NCI-H526 (cell line): Measurements from ENCODE around the gene KCNQ1.

ENCODE experiments used
- DNase-seq, 2 experiments: peaks; one replicate each; lab custom pipeline; 2025; lab: John Stamatoyannopoulos, UW

The KCNQ1 gene

DNA sequence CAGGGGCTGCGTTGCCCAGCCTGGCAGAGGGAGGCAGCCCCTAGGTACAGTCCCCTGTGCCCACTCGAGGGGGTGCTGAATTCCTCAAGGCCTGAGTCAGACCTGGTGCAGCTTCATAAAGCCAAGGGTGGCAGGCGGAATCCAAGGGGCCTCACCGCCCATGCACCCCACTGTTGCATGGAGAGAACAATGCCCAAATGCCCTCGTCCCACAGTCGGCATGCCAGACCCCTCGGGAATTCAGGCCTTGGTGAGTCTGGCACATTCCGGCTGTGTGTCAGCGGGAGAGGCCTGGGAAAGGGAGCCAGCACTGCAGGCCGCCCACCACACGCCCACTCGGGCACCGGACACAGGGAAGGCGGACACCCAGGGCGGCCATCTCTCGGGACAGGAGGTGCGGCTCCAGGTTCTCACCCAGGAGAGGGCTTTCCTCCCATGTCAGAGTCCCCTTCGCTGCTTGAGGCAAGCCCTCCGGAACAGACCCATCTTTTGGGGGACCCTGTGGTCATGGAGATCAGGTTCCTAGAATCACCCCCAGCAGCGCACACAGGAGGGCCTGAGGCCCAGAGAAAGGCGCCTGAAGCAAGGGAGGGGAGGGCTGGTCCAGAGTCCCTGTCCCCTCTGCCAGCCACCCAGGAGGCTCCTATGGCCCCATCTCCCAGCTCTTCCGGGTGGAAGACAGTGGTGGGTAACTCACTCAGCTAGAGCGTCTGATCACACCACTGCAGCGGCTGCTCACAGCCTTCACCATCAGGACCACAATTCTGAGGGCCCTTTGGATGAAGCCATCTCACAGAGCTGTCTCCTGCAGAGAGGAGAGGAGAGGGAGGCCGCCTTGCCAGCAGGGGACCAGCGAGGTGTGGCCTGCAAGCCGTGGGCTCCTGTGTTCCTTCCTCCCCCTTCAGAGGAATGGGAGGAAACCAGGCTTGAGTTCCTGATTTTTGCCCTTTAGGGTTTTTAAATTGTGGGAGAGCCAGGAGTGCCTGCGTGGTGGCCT, 286.6 kb downstream of the KCNQ1 start:
- no peak for DNase-seq

DNA sequence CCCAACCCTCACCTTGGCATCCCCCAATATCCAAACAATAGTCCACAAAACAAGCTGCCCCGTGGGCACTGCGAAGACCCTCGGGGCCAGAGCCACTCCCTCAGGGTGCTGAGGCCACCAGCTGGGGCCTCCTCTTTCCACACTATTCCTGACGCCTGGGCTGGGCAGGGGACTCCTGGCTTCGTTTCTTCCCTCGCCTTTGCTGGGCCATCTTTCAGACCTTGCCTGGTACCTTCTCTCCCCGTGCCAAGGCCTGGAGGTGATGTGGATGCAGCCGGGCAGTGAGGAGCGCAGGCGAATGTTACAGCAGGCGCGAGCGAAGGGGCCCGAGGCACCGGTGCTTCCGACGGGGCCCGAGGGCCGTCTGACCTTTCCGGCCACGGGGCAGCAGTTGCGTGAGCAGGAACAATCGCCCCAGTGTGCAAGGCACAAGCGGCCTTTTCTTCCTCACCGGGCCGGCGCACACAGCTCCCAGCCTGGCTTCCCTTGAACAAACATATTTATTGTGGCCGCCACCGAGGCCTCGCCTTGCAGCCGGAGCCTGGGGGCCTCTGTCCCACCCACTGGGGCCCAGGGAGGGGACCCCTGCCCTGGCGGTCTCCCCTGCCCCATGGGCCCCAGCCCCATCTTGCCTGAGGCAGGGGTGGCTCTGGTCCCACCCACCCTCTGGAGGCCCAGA, 287.6 kb downstream of the KCNQ1 start:
- DNase-seq = no peak

DNA sequence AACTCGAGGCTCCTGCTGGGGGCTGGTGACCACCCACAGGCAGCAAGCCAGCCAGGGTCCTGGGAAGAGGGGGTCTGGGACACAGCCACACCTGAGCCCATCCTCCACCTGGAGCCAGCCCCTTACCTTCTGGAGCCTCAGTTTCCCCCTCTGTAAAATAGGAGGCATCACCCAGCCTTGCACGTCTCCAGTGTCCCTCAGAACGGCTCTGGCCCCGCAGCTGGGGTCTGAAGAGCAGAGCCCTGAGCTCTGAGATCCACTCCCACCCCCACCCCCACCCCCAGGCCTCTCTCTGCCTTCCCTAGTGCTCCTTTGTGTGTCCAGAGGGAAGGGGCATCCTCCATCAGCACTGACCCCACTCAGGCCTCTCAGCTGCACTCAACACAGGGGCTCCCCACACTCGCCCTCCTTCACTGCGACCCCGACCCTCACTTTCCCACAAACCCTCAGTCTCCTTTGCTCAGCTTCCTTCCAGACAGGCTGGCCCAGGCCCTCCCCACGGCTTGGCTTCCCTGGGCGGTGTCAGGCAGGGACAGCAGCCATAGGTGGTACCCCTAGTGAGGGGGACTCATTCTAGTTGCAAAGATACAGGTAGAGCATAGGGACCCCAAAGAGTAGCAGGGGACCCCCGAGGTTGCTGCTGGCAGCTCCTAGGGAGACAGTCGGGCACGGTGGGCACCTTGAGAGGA, 288.3 kb downstream of the KCNQ1 start:
- DNase-seq = no peak

DNA sequence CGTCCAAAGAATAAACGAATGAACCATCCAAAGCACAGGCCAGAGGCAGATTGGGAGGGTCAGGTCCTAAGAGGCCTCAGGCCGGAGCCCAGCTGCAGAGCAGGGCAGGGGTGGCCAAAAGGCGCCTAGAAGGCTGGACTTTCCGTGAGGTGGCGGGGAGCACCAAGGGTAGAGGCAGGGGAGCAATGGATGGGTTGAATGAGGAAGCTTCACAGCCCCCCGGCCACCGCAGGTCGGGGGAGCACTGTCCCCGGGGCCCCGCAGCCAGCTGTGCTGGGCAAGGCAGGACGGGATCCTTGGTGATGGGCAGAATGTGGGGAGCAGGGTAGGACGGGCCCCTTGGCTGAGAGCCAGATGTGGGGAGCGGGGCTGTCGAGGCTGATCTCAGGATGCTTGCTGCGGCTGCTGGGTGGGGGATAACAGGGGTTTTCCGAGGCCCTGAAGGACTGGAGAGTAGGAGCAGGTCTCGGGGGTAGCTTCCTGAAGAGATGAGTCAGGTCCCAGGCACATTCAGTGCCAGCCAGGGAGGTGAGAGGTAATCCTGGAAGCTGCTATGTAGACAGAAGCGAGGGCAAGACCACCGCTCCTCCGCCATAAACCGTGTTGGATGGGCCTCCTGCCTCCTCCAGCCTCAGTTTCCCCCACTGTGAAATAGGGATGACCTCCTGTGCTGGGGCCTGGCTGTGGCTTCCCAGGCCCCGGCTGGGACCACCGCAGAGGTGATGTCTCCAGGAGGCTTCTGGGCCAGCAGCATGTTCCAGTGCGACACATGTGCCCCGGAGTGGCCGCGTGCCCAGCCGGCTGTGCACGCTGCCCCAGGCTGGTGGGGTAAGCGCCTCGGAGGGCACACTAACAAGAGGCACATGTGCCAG, 289.6 kb downstream of the KCNQ1 start:
- no peak for DNase-seq

DNA sequence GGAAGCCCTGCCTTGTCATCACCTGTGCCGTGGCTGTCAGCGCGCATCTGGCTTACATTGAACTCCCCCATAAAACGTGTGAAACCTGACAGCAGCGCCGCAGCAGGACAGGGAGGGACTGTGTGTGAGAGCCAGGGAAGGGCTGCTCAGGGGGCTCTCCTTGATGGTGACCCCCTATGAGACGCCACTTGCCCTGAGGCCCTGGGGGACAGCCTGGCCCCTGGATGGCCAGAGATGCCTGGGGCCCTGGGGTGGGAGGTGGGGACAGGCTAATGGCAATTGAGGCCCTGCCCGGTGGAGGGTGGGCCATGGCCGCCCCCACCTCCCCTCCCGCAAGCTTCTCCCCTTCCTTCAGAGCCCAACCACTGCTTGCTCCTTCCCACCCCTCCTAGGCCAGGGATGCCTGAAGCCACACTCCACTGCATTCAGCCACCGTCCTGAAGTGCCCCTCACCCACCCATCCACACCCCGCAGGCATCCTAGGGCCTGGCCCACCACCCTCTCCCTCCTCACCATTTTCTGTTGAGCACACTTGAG, 290.3 kb downstream of the KCNQ1 start:
- no peak for DNase-seq

DNA sequence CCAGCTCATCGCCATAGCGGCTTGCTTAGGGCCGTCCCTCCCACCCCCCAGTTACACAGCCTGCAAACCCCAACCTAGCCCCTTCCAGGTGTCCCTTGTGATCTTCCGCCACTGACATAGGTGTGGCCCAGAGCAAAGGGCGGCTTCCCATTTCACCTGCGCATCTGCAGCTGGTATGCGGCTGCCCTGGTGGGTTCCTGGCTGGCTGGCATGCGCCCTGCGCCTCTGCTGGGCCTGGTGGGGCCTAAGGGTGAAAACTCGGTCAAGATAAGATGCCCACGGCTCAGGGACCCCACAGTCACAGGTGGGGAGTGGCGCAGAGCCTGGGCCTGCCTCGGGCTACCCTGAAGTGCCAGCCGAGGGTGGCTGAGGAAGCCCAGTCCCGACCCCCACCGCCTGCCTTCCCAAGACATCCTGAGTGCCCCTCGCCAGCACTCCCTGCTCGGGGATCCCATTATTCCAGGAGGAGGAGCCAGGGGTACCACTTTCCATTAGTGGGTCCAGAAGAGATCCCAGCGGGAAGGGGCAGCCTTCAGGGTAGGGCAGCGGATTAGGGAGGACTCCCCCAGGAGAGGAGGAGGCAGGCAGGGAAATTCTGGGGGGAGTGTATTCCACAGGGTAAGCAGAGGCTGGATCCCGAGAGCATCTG, 291.9 kb downstream of the KCNQ1 start:
- no peak for DNase-seq

DNA sequence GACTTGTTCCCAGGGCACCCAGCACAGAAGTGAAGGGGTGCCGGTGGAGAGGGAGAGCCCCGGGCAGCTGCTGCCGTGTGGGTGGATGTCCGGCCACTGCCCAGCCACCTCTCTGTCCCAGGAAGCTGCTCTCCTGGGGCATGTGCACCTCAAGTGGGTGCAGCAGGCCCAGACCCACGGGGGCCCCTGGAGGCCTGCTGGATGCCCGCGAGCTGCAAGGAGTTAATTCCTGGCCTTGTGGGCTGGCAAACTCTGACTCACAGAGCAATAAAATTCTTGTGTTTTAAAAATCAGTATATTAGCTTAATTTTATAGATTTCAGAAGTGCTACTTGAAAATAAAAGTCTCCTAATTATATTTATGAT, 292.4 kb downstream of the KCNQ1 start:
- DNase-seq = no peak

DNA sequence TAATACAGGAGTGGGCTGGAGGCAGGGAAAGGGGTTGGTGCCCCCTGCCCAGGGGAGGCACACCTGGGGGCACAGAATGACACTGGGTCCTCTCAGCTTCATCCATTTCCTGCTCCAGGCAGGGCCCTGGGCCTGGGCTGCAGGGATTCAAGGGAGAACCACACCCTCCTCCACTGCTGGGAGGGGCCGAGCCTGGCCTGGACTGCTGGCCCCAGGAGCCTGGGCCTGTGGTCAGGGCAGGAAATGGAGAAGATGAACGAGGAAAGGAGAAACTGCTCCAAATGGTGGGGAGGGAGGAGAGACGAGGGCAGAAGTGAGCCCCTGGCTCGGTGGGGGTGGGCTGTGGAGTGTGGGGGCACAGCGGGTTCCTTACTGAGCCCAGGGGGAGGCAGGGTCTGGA, 293.1 kb downstream of the KCNQ1 start:
- no peak for DNase-seq

DNA sequence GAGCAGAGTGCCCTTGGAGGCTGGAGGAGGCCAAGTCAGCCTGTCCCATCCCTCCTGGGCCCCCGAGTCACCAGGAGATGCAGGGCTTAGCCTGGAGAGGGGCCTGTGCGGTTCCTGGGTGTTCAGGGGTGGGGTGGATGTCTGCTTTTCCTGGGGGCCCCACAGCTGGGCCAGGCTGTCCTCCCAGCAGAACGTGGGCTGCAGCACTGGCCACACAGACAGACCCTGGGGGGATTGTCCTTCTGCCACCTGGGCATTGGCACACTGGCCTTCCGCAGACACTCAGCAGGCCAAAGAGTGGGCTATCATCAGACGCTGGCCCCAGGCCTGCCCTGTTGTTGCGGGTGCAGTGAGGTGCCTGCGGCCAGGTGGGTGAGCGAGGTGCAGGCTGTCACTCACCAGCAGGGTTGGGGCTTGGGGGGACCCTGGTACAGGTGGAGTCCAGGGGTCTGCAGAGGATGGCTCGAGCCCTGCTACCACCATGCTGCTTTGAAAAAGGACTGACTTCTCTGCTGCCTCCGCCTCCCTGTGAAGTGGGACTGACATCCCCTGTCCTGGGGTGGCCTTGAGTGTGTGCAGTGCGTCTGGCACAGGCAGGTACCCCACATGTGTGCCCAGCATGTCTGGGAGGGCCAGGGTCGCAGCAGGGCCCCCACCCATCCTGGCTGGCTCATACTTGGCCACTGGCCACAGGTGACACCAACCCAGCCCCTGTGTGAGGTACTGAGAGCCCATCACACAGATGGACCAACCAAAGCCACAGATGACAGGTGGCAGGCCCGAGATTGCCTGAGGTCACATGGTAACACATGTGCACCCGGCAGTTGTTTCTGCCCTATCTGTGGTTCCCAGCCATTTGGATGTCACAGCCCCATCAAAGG, 294.0 kb downstream of the KCNQ1 start:
- DNase-seq = no peak

DNA sequence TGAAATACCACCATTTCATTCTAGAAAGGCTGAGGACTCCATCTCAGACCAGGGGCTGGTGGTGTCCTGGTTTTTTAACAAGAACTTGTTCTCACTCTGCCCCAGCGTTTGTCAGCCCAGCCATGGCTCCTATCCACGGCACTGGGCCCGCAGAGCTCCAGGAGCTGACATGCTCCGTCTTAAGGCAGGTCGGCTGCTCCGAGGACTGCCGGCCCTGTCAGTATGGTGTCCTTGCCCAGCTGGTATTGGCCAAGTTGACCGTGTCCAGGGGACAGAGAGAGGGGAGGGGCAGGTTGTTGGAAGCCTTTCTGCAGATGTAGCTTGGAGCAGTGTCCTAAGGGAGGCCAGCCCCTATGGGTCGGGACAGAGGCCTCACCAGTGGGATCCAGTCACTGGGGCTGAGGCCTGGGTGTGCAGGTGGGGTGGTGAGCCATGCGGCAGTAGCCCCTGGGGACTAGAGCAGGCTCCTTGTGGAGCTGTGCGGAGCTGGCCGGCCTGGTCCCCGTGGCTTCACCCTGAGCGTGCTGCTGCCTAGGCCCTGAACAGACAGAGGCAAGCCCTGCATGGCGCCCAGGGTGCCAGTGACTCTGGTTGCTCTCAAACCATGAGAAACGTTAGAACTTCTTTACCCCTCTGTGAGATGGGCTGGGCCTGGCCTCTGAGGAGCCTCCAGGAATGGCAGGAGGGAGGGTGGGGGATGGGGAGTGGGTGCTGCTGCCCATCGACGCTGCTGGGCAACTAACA, 294.9 kb downstream of the KCNQ1 start:
- no peak for DNase-seq

DNA sequence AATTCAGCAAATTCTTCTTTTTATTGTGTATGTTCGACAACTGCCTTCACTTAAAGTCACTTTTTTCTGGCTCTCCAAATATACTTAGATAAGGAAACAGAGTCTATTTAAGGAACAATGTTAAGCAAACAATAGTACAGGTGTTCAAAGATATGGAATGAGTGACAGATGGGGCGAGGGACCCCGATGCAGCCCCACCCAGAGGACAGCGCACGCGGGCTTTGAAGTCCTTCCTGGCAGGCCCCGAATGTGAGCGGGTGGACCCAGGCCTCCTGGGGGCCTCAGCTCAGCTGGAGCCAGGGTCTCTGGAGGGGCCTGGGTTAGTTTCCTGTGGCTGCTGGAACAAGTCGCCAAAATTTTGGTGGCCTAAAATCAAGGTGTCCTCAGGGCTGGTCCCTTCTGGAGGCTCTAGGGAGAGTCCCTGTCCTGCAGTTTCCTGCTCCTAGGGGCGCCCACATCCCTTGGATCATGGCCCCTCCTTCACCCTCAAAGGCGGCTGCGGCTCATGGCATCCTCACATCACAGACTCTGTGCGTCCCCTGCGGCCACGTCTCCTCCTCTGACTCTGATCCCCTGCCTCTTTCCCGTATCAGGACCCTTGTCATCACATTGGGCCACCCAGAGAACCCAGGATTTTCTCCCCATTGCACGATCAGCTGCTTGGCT, 295.6 kb downstream of the KCNQ1 start:
- no peak for DNase-seq

DNA sequence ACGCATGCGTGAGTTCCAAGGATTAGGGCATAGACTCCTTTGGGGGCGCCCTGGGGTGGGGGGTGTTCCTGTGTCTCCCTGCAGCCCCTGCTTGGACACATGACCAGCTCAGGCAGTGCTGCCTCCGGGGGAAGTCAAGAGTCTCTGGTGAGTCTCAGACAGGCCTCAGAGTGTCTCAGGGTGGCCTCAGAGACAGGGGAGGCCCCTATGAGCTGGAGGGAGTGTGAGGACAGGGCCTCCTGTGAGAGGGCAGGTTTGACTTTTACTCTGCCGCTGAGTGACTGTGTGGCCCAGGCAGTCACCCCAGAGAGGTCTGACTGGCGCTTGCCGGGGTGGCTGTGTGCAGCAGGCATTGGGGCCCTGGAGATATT, 296.2 kb downstream of the KCNQ1 start:
- DNase-seq = no peak

DNA sequence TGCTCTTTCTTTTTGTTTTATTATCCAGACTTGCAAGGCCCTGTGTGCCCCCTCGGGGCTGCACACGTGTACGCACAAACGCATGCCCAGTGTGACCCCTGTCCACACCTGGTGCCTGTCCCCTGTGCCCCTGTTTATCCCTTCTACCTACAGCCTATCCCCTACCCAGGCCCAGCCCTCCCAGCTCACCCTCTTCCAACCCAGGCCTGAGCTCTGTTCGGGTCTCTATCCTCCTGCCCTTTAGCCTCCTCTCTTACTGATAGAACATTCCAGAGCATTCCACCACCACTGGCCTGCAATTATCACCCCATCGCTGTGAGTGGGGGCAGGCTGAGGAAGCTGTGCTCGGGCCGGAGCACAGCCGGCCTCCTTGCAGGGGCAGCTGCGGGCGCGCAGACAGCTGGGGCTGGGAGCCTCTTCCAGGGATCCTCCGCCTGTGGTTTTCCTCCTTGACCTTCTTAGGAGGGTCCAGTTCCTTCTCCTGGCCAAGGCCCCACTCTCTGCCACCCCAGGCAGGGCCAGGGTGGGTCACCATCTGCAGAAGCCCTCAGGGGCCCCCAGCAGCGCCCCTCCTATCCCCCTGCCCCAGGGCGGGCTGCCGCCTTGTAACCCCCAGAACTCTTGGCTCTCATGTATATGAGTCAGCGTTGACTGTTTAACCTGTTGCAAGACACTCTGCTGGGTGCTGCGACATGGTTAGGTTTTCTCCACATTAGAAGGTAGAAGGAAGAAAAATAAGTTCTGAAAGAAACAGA, 296.7 kb downstream of the KCNQ1 start:
- DNase-seq = no peak

DNA sequence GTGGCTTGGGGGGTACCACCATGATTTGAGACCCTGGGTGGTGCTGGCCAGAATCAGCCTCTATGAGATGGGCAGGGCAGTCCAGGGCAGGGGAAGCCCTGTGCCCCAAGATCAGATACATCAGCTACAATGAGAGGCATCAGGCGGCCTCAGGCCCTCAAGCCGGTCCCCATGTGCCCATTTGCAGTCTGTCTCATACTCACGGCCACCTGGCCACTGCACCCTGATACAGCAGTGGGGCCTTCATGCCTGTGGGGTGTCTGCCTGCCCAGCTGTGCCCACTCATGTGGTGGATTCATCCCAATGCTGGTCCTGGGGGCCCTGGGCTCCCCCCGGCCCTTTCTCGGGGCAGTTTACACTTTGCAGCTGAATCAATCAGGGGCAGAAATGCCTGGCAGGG, 297.4 kb downstream of the KCNQ1 start:
- no peak for DNase-seq

DNA sequence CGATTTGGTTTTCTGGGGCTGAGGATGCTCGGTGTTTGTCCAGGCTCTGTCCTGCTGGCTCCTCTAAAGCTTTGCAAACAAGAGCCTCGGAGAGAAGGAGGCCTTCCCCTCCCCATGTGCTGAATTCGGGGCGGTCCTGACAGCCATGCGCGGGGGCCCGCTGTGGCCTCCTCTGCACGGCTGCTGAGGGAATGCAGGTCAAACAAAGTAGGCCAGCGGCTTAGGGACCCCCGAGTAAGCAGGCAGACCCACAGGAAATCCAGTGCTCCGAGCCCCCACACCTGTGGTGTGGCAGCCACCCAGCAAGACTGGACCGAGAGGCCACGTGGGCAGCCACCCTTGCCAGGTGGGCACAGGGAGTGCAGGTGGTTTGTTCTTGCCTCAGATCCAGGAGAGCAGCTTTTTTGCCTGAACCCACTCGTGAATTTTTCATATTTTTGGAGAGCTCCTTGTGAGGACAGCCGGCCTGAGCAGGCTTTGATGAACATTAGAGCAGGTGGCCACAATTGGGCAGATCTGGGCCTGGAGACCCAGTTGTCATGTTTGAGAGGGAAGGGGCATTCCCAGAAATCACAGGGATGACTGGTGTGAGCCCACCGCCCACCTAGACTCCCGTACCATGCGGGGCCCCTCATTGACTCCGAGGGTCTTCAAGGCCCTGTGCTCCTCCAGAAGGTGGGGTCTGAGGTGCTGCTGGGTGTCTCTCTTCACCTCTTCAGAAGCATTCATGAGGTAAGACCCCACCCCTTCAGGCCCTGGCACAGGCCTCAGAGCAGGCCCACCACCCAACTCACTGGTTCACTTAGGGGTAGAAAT, 298.0 kb downstream of the KCNQ1 start:
- no peak for DNase-seq

DNA sequence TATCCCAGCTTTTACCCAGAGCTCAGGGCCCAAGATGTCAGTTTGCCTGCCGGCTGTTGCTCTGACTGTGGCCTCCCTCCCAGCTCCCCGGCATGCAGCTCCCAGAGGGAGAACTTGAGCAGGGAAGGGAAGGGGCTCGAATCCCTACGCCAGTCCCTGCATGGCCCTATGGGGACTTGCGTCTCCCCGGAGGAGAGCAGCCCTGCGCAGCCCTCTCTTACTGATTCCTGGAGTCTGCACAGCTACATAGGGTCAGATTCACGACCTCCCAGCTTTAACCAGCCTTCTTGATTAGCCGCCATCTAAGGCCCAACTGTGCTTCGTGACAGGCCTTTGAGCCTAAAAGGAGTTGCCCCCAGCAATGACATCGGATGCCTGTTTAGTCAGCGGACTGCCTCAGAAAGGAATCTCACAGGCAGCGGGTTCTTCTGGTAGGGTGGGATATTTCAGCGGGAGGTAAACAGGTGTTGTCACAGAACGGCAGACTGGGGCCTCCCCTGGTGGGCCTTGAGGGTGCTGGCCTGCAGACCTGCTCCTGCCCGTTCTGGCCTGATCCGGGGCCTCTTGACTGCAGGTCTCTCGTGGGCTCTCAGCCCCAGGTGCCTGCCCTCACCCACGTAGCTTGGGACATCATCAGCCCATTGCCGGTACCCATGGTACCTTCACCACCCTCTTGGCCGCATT, 298.8 kb downstream of the KCNQ1 start:
- no peak for DNase-seq

DNA sequence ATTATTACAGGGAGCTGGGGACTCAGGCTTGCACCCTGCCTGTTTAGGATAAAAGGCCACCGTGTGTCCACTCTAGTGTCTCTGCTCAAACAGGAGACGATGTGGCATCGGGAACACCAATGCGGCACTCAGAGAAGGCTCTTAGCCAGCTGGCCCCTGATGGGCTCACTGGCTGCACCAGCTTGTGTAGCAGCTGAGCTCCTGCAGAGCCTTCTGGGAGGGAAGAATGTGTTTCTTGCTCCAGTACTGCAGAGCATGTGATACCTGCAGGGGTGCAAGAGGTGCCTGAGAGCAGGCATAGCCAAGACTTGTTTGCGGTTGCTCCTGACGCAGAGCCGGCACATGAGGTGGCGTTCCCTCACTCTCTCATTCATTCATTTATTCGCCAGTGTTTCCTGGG, 299.4 kb downstream of the KCNQ1 start:
- DNase-seq = no peak
